ENCODE results near the gene FBXW11.
"Not testable (repeated sequence)": the region's sequence is repeated elsewhere in the genome, so short reads cannot be mapped to it uniquely, and the experiment has no call there.

The FBXW11 gene

GRCh38 chr5:171891150-171891549 is 115.3 kb downstream of the FBXW11 start:
- no peaks in the 10 kb centered on the region for H3K27me3 ChIP-seq (replicated peaks; ENCODE audit: control insufficient read depth, insufficient read depth, low read length)
- DNase-seq (ENCODE audit: low read depth) = no peak
- H3K4me3 ChIP-seq (ENCODE audit: low read length) = no peak overlapping the region
- H3K9me3 ChIP-seq (ENCODE audit: control insufficient read depth, low read length) = no peaks in the 10 kb centered on the region
- H3K36me3 ChIP-seq (ENCODE audit: control insufficient read depth, insufficient read depth, low read length, severe bottlenecking) = peaks cover 35% of the 10 kb centered on the region
- no peak overlapping the region for H3K9ac ChIP-seq (ENCODE audit: low read length)
- peaks cover 12% of the 10 kb centered on the region for H3K4me1 ChIP-seq (ENCODE audit: control insufficient read depth, insufficient read depth, low read length)

- H3K9me3 ChIP-seq (ENCODE audit: control insufficient read depth, low read length) = no peaks in the 10 kb centered on the region
- H3K4me3 ChIP-seq (ENCODE audit: low read length) = no peak overlapping the region
- peaks cover 3% of the 10 kb centered on the region for H3K4me1 ChIP-seq (ENCODE audit: control insufficient read depth, insufficient read depth, low read length)
- DNase-seq (ENCODE audit: low read depth) = no peak
- H3K36me3 ChIP-seq (ENCODE audit: control insufficient read depth, insufficient read depth, low read length, severe bottlenecking) = peaks cover 38% of the 10 kb centered on the region
- no peak overlapping the region for H3K9ac ChIP-seq (ENCODE audit: low read length)
- no peaks in the 10 kb centered on the region for H3K27me3 ChIP-seq (replicated peaks; ENCODE audit: control insufficient read depth, insufficient read depth, low read length)
These were observed 118.4 kb downstream of the FBXW11 start for GRCh38 chr5:171888051-171888481.

- not testable (repeated sequence) for H3K27me3 ChIP-seq (replicated peaks; ENCODE audit: control insufficient read depth, insufficient read depth, low read length); H3K9me3 ChIP-seq (ENCODE audit: control insufficient read depth, low read length); H3K9ac ChIP-seq (ENCODE audit: low read length); DNase-seq (ENCODE audit: low read depth); H3K4me1 ChIP-seq (ENCODE audit: control insufficient read depth, insufficient read depth, low read length); H3K4me3 ChIP-seq (ENCODE audit: low read length)
- H3K36me3 ChIP-seq (ENCODE audit: control insufficient read depth, insufficient read depth, low read length, severe bottlenecking) = peaks cover 32% of the 10 kb centered on the region
These were observed 120.4 kb downstream of the FBXW11 start for GRCh38 chr5:171886037-171886436.

GRCh38 chr5:171882118-171882517 is 124.3 kb downstream of the FBXW11 start:
- H3K9me3 ChIP-seq (ENCODE audit: control insufficient read depth, low read length) = no peaks in the 10 kb centered on the region
- no peaks in the 10 kb centered on the region for H3K27me3 ChIP-seq (replicated peaks; ENCODE audit: control insufficient read depth, insufficient read depth, low read length)
- no peak overlapping the region for H3K4me3 ChIP-seq (ENCODE audit: low read length)
- DNase-seq (ENCODE audit: low read depth) = no peak
- H3K36me3 ChIP-seq (ENCODE audit: control insufficient read depth, insufficient read depth, low read length, severe bottlenecking) = peaks cover 29% of the 10 kb centered on the region
- no peaks in the 10 kb centered on the region for H3K4me1 ChIP-seq (ENCODE audit: control insufficient read depth, insufficient read depth, low read length)
- H3K9ac ChIP-seq (ENCODE audit: low read length) = no peak overlapping the region

- H3K4me3 ChIP-seq (ENCODE audit: low read length) = no peak overlapping the region
- H3K27me3 ChIP-seq (replicated peaks; ENCODE audit: control insufficient read depth, insufficient read depth, low read length) = no peaks in the 10 kb centered on the region
- H3K9me3 ChIP-seq (ENCODE audit: control insufficient read depth, low read length) = no peaks in the 10 kb centered on the region
- peaks cover 12% of the 10 kb centered on the region for H3K4me1 ChIP-seq (ENCODE audit: control insufficient read depth, insufficient read depth, low read length)
- peaks cover 50% of the 10 kb centered on the region for H3K36me3 ChIP-seq (ENCODE audit: control insufficient read depth, insufficient read depth, low read length, severe bottlenecking)
- DNase-seq (ENCODE audit: low read depth) = peak; percentile 36
- no peak overlapping the region for H3K9ac ChIP-seq (ENCODE audit: low read length)
These were observed 132.2 kb downstream of the FBXW11 start for GRCh38 chr5:171874234-171874633.

GRCh38 chr5:171872666-171873065 is 133.8 kb downstream of the FBXW11 start:
- Histone ChIP-seq H3K27me3 (replicated peaks; ENCODE audit: control insufficient read depth, insufficient read depth, low read length) (no peaks in the 10 kb centered on the region), H3K9ac (ENCODE audit: low read length) (no peak overlapping the region), H3K36me3 (ENCODE audit: control insufficient read depth, insufficient read depth, low read length, severe bottlenecking) (peaks cover 53% of the 10 kb centered on the region), H3K4me1 (ENCODE audit: control insufficient read depth, insufficient read depth, low read length) (peaks cover 18% of the 10 kb centered on the region), H3K4me3 (ENCODE audit: low read length) (no peak overlapping the region), H3K9me3 (ENCODE audit: control insufficient read depth, low read length) (no peaks in the 10 kb centered on the region)
- no peak for DNase-seq (ENCODE audit: low read depth)

- Histone ChIP-seq H3K36me3 (ENCODE audit: control insufficient read depth, insufficient read depth, low read length, severe bottlenecking) (peaks cover 48% of the 10 kb centered on the region), H3K9ac (ENCODE audit: low read length) (no peak overlapping the region), H3K4me3 (ENCODE audit: low read length) (no peak overlapping the region), H3K27me3 (replicated peaks; ENCODE audit: control insufficient read depth, insufficient read depth, low read length) (no peaks in the 10 kb centered on the region), H3K4me1 (ENCODE audit: control insufficient read depth, insufficient read depth, low read length) (peaks cover 24% of the 10 kb centered on the region), H3K9me3 (ENCODE audit: control insufficient read depth, low read length) (no peaks in the 10 kb centered on the region)
- DNase-seq (ENCODE audit: low read depth) = no peak
These were observed 134.7 kb downstream of the FBXW11 start for GRCh38 chr5:171871711-171872110.

- Histone ChIP-seq H3K4me1 (ENCODE audit: control insufficient read depth, insufficient read depth, low read length) (peaks cover 32% of the 10 kb centered on the region), H3K9me3 (ENCODE audit: control insufficient read depth, low read length) (no peaks in the 10 kb centered on the region), H3K9ac (ENCODE audit: low read length) (no peak overlapping the region), H3K27me3 (replicated peaks; ENCODE audit: control insufficient read depth, insufficient read depth, low read length) (no peaks in the 10 kb centered on the region), H3K4me3 (ENCODE audit: low read length) (no peak overlapping the region), H3K36me3 (ENCODE audit: control insufficient read depth, insufficient read depth, low read length, severe bottlenecking) (peaks cover 31% of the 10 kb centered on the region)
- DNase-seq (ENCODE audit: low read depth) = no peak
These were observed 136.5 kb downstream of the FBXW11 start for GRCh38 chr5:171869956-171870355.

- Histone ChIP-seq H3K9ac (ENCODE audit: low read length) (no peak overlapping the region), H3K4me3 (ENCODE audit: low read length) (no peak overlapping the region), H3K27me3 (replicated peaks; ENCODE audit: control insufficient read depth, insufficient read depth, low read length) (no peaks in the 10 kb centered on the region), H3K9me3 (ENCODE audit: control insufficient read depth, low read length) (no peaks in the 10 kb centered on the region), H3K4me1 (ENCODE audit: control insufficient read depth, insufficient read depth, low read length) (peaks cover 36% of the 10 kb centered on the region), H3K36me3 (ENCODE audit: control insufficient read depth, insufficient read depth, low read length, severe bottlenecking) (peaks cover 30% of the 10 kb centered on the region)
- DNase-seq (ENCODE audit: low read depth) = no peak
These were observed 138.2 kb downstream of the FBXW11 start for GRCh38 chr5:171868236-171868635.

- Histone ChIP-seq H3K9me3 (ENCODE audit: control insufficient read depth, low read length) (no peaks in the 10 kb centered on the region), H3K4me1 (ENCODE audit: control insufficient read depth, insufficient read depth, low read length) (peaks cover 41% of the 10 kb centered on the region), H3K27me3 (replicated peaks; ENCODE audit: control insufficient read depth, insufficient read depth, low read length) (no peaks in the 10 kb centered on the region), H3K9ac (ENCODE audit: low read length) (no peak overlapping the region), H3K4me3 (ENCODE audit: low read length) (no peak overlapping the region), H3K36me3 (ENCODE audit: control insufficient read depth, insufficient read depth, low read length, severe bottlenecking) (peaks cover 30% of the 10 kb centered on the region)
- peak; percentile 55 for DNase-seq (ENCODE audit: low read depth)
These were observed 138.7 kb downstream of the FBXW11 start for GRCh38 chr5:171867786-171868185.

GRCh38 chr5:171865471-171865870 is 141.0 kb downstream of the FBXW11 start:
- H3K9me3 ChIP-seq (ENCODE audit: control insufficient read depth, low read length) = no peaks in the 10 kb centered on the region
- H3K4me3 ChIP-seq (ENCODE audit: low read length) = no peak overlapping the region
- H3K36me3 ChIP-seq (ENCODE audit: control insufficient read depth, insufficient read depth, low read length, severe bottlenecking) = peaks cover 30% of the 10 kb centered on the region
- no peaks in the 10 kb centered on the region for H3K27me3 ChIP-seq (replicated peaks; ENCODE audit: control insufficient read depth, insufficient read depth, low read length)
- H3K4me1 ChIP-seq (ENCODE audit: control insufficient read depth, insufficient read depth, low read length) = peaks cover 63% of the 10 kb centered on the region
- DNase-seq (ENCODE audit: low read depth) = no peak
- no peak overlapping the region for H3K9ac ChIP-seq (ENCODE audit: low read length)

GRCh38 chr5:171863935-171864334 is 142.5 kb downstream of the FBXW11 start:
- peak overlapping the region; percentile 21 for H3K9ac ChIP-seq (ENCODE audit: low read length)
- no peaks in the 10 kb centered on the region for H3K9me3 ChIP-seq (ENCODE audit: control insufficient read depth, low read length)
- H3K4me3 ChIP-seq (ENCODE audit: low read length) = peak overlapping the region; percentile 6
- peak; percentile 75 for DNase-seq (ENCODE audit: low read depth)
- peaks cover 17% of the 10 kb centered on the region for H3K36me3 ChIP-seq (ENCODE audit: control insufficient read depth, insufficient read depth, low read length, severe bottlenecking)
- H3K4me1 ChIP-seq (ENCODE audit: control insufficient read depth, insufficient read depth, low read length) = peaks cover 64% of the 10 kb centered on the region
- no peaks in the 10 kb centered on the region for H3K27me3 ChIP-seq (replicated peaks; ENCODE audit: control insufficient read depth, insufficient read depth, low read length)
